ENCODE measurements around the gene AMY2B.

- TF ChIP-seq CTCF (conservative IDR thresholded peaks at IDR 0.05; ENCODE audit: low read depth, low read length) (no peak), EZH2 (IDR thresholded peaks at IDR 0.05; ENCODE audit: low read length, unreplicated experiment) (no peak), EZH2phosphoT487 (IDR thresholded peaks at IDR 0.05; ENCODE audit: borderline replicate concordance, low read length) (no peak)
Observed at GRCh38 chr1:103547840-103548239, 23.5 kb upstream of the AMY2B start.
